ENCODE measurements around the gene GSTA2.

GSTA2 gene

DNA sequence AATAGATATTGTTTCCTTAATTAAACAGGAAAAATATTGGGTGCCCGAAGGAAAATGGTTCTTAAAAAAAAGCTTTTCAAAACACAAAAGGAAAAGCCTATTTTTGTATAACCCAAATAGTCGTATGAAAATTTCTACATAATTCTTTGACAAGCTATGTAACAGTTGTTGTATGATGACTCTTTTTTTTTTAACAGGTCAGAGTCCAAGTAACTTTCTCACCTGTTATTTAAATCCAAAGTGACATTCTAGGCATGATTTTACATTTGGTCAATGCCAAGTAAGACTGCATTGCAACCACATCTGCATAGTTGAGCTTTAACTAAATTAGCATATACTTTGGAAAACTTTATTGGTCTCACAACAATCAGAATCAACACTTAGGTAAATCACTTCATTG lies 24.1 kb downstream of the GSTA2 start:
- Histone ChIP-seq H4K20me1 (ENCODE audit: insufficient read depth, low read length) (no peaks in the 10 kb centered on the region), H3K36me3 (replicated peaks; ENCODE audit: insufficient read depth, low read length) (no peaks in the 10 kb centered on the region)

DNA sequence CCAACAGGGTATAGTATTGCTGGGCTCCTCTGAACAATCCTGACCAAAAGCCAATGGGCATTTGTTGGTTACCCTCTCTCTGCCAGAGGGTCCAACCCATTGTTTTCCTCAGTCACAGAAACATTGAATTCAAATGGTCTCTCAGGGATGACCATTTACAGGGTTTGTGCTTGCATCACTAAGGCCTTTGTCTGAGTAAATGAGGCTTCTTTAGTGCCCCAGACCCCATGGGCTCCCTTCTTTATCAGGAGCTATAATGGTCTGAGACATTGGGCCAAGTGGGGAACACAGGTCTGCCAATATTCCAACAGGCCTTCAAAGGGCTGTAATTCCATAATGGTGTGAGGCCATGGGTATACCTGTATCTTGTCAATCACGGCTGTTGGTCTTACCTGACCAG lies 27.1 kb downstream of the GSTA2 start:
- Histone ChIP-seq H2AFZ (ENCODE audit: low read length) (no peak overlapping the region), H3K4me2 (ENCODE audit: low read depth, low read length) (no peak overlapping the region), H3K79me2 (ENCODE audit: low read length) (no peaks in the 10 kb centered on the region), H3K9me3 (replicated peaks; ENCODE audit: insufficient read depth, low read length) (no peaks in the 10 kb centered on the region), H3K9ac (ENCODE audit: low read length) (no peak overlapping the region), H3K27me3 (replicated peaks; ENCODE audit: insufficient read depth, low read length) (no peaks in the 10 kb centered on the region), H3K4me1 (ENCODE audit: low read length) (no peaks in the 10 kb centered on the region), H3K36me3 (replicated peaks; ENCODE audit: insufficient read depth, low read length) (no peaks in the 10 kb centered on the region), H4K20me1 (ENCODE audit: insufficient read depth, low read length) (no peaks in the 10 kb centered on the region), H3K9me2 (replicated peaks; ENCODE audit: insufficient read depth, low read length) (no peaks in the 10 kb centered on the region), H3K4me3 (ENCODE audit: low read length) (no peak overlapping the region), H3F3A (ENCODE audit: insufficient read depth, low read length) (no peaks in the 10 kb centered on the region), H3K27ac (ENCODE audit: low read length) (no peak overlapping the region)
- no peak for DNase-seq
- TF ChIP-seq EZH2phosphoT487 (IDR thresholded peaks at IDR 0.05; ENCODE audit: low read length) (no peak), EZH2 (optimal IDR thresholded peaks at IDR 0.05; ENCODE audit: low read depth, low read length) (no peak)
- TF ChIP-seq, protein P1, sequence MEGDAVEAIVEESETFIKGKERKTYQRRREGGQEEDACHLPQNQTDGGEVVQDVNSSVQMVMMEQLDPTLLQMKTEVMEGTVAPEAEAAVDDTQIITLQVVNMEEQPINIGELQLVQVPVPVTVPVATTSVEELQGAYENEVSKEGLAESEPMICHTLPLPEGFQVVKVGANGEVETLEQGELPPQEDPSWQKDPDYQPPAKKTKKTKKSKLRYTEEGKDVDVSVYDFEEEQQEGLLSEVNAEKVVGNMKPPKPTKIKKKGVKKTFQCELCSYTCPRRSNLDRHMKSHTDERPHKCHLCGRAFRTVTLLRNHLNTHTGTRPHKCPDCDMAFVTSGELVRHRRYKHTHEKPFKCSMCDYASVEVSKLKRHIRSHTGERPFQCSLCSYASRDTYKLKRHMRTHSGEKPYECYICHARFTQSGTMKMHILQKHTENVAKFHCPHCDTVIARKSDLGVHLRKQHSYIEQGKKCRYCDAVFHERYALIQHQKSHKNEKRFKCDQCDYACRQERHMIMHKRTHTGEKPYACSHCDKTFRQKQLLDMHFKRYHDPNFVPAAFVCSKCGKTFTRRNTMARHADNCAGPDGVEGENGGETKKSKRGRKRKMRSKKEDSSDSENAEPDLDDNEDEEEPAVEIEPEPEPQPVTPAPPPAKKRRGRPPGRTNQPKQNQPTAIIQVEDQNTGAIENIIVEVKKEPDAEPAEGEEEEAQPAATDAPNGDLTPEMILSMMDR (IDR thresholded peaks at IDR 0.05; ENCODE audit: low read length) = no peak

More for the DNA sequence above, 24.1 kb downstream of the GSTA2 start:
- H3K4me1 ChIP-seq (ENCODE audit: low read length) = no peaks in the 10 kb centered on the region
- H3K9me3 ChIP-seq (replicated peaks; ENCODE audit: insufficient read depth, low read length) = no peaks in the 10 kb centered on the region
- no peak for DNase-seq
- no peaks in the 10 kb centered on the region for H3K79me2 ChIP-seq (ENCODE audit: low read length)
- H3K27ac ChIP-seq (ENCODE audit: low read length) = no peak overlapping the region
- no peak overlapping the region for H3K9ac ChIP-seq (ENCODE audit: low read length)
- H3K4me3 ChIP-seq (ENCODE audit: low read length) = no peak overlapping the region
- H3F3A ChIP-seq (ENCODE audit: insufficient read depth, low read length) = no peaks in the 10 kb centered on the region
- no peaks in the 10 kb centered on the region for H3K27me3 ChIP-seq (replicated peaks; ENCODE audit: insufficient read depth, low read length)
- no peak overlapping the region for H2AFZ ChIP-seq (ENCODE audit: low read length)
- H3K9me2 ChIP-seq (replicated peaks; ENCODE audit: insufficient read depth, low read length) = no peaks in the 10 kb centered on the region
- TF ChIP-seq EZH2 (optimal IDR thresholded peaks at IDR 0.05; ENCODE audit: low read depth, low read length) (no peak), EZH2phosphoT487 (IDR thresholded peaks at IDR 0.05; ENCODE audit: low read length) (no peak)
- TF ChIP-seq, protein P1 (IDR thresholded peaks at IDR 0.05; ENCODE audit: low read length) = no peak
- H3K4me2 ChIP-seq (ENCODE audit: low read depth, low read length) = no peak overlapping the region

DNA sequence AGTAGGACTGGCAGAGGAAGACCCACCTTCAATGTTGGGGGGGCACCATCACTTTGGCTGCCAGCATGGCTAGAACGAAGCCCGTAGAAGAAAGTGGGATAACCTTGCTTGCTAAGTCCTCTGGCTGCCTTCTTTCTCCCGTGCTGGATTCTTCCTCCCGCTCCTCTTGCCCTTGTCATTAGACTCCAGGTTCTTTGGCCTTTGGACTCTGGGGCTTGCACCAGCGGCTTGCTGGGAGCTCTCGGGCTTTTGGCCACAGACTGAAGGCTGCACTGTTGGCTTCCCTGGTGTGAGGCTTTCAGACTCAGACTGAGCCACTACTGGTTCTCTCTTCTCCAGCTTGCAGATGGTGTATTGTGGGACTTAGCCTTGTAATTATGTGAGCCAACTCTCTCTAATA lies 28.2 kb downstream of the GSTA2 start:
- Histone ChIP-seq H3K27ac (ENCODE audit: low read length) (no peak overlapping the region), H3K27me3 (replicated peaks; ENCODE audit: insufficient read depth, low read length) (no peaks in the 10 kb centered on the region), H3K79me2 (ENCODE audit: low read length) (no peaks in the 10 kb centered on the region), H4K20me1 (ENCODE audit: insufficient read depth, low read length) (no peaks in the 10 kb centered on the region), H3K4me1 (ENCODE audit: low read length) (no peaks in the 10 kb centered on the region), H3K9me2 (replicated peaks; ENCODE audit: insufficient read depth, low read length) (no peaks in the 10 kb centered on the region), H2AFZ (ENCODE audit: low read length) (no peak overlapping the region), H3F3A (ENCODE audit: insufficient read depth, low read length) (no peaks in the 10 kb centered on the region), H3K36me3 (replicated peaks; ENCODE audit: insufficient read depth, low read length) (no peaks in the 10 kb centered on the region), H3K9me3 (replicated peaks; ENCODE audit: insufficient read depth, low read length) (no peaks in the 10 kb centered on the region), H3K4me2 (ENCODE audit: low read depth, low read length) (no peak overlapping the region), H3K4me3 (ENCODE audit: low read length) (no peak overlapping the region), H3K9ac (ENCODE audit: low read length) (no peak overlapping the region)
- no peak for DNase-seq
- TF ChIP-seq EZH2 (optimal IDR thresholded peaks at IDR 0.05; ENCODE audit: low read depth, low read length) = no peak
- TF ChIP-seq, protein P1 (IDR thresholded peaks at IDR 0.05; ENCODE audit: low read length) = no peak
- no peak for TF ChIP-seq EZH2phosphoT487 (IDR thresholded peaks at IDR 0.05; ENCODE audit: low read length)

Data from MM.1S (cell line).